Kidney epithelial cell (primary cell): ENCODE results near the gene CORO2B. TPM values are rescaled to one million over a fixed set of nuclear protein-coding genes. Genes with fewer than 3 reads are reported as not detected.

Experiments
- DNase-seq: peaks from one replicate; pipeline ENCODE4 v3.0.0-alpha.2; 2010; ENCODE audit warnings: low read depth
- H3K27me3 ChIP-seq: 2 replicates; pipeline ENCODE4 v1.6.0; 2011; ENCODE audit warnings: low read length; ENCODE audit not compliant: control insufficient read depth, insufficient read depth
- H3K36me3 ChIP-seq: 2 replicates; pipeline ENCODE4 v1.5.1; 2011; ENCODE audit warnings: low read length; ENCODE audit not compliant: control insufficient read depth, insufficient read depth
- H3K4me3 ChIP-seq: 2 replicates; pipeline ENCODE4 v1.5.1; 2011; ENCODE audit warnings: low read depth, mild to moderate bottlenecking, control low read depth, low read length
- CTCF ChIP-seq: IDR thresholded peaks from 2 replicates; pipeline ENCODE4 v1.5.1; 2011; ENCODE audit warnings: mild to moderate bottlenecking, moderate library complexity, low read length, control low read depth, inconsistent platforms; ENCODE audit not compliant: insufficient read depth, poor library complexity, severe bottlenecking
- total RNA-seq: library from RNA; depleted of rRNA; stranded (reverse); fragments of >200 nt; gene quantifications from 2 replicates; pipeline ENCODE4 v1.2.3, GENCODE V29; 2015

CORO2B gene
- total RNA-seq, 1 donor from 2014 or later, result 19.8 TPM

GRCh38 chr15:68548364-68548763 is 30.4 kb upstream of the CORO2B start:
- no peak for DNase-seq
- Histone ChIP-seq H3K4me3 (no peak overlapping the region), H3K36me3 (no peaks in the 10 kb centered on the region), H3K27me3 (no peaks in the 10 kb centered on the region)
- TF ChIP-seq CTCF, result no peak

- Histone ChIP-seq H3K27me3 (no peaks in the 10 kb centered on the region), H3K36me3 (no peaks in the 10 kb centered on the region), H3K4me3 (no peak overlapping the region)
- TF ChIP-seq CTCF, result no peak
- no peak for DNase-seq
Measured at GRCh38 chr15:68550004-68550403, 28.8 kb upstream of the CORO2B start.

GRCh38 chr15:68550498-68551295 is 28.1 kb upstream of the CORO2B start:
- peak; percentile 85 for TF ChIP-seq CTCF
- Histone ChIP-seq H3K36me3 (no peaks in the 10 kb centered on the region), H3K4me3 (no peak overlapping the region), H3K27me3 (peaks cover 2% of the 10 kb centered on the region)
- DNase-seq, result no peak

- Histone ChIP-seq H3K27me3 (peaks cover 2% of the 10 kb centered on the region), H3K4me3 (no peak overlapping the region), H3K36me3 (no peaks in the 10 kb centered on the region)
- DNase-seq, result no peak
- TF ChIP-seq CTCF, result no peak
Measured at GRCh38 chr15:68551296-68551635, 27.5 kb upstream of the CORO2B start.

- DNase-seq, result no peak
- TF ChIP-seq CTCF, result no peak
- H3K36me3 ChIP-seq, result no peaks in the 10 kb centered on the region
- no peak overlapping the region for H3K4me3 ChIP-seq
- peaks cover 2% of the 10 kb centered on the region for H3K27me3 ChIP-seq
Measured at GRCh38 chr15:68552344-68552743, 26.4 kb upstream of the CORO2B start.

- Histone ChIP-seq H3K4me3 (no peak overlapping the region), H3K27me3 (peaks cover 2% of the 10 kb centered on the region), H3K36me3 (no peaks in the 10 kb centered on the region)
- TF ChIP-seq CTCF, result no peak
- DNase-seq, result no peak
Measured at GRCh38 chr15:68552773-68553172, 26.0 kb upstream of the CORO2B start.
